H1 (cell line): ENCODE measurements around the gene OLA1. TPM values are rescaled to one million over a fixed set of nuclear protein-coding genes. Genes with fewer than 3 reads are reported as not detected.

Experiments used
- CTCF ChIA-PET: fragments of 300-600 bp; sonication (Branson Sonifier 250); formaldehyde crosslinking; loops from one replicate; lab custom pipeline; 2021; ENCODE audit not compliant: partially characterized antibody; lab: Charles Lee
- POLR2A ChIA-PET: fragments of 300-600 bp; sonication (Branson Sonifier 250); formaldehyde crosslinking; loops from one replicate; lab custom pipeline; 2021; ENCODE audit warnings: inconsistent platforms; ENCODE audit not compliant: partially characterized antibody; lab: Charles Lee
- DNase-seq, 2 experiments: peaks; one replicate each; pipeline versions ENCODE4 v3.0.0 to v3.0.0-alpha.2; 2010 to 2022; ENCODE audit warnings: low spot score in 2 of 2, low read depth in 1 of 2, mixed read lengths in 1 of 2
- FAIRE-seq: peaks from 2 replicates; lab custom pipeline; 2011; peaks lifted over from hg19 to GRCh38; lab: Jason Lieb, UNC
- H2AFZ ChIP-seq: 2 replicates; pipeline ENCODE4 v1.8.1; 2012; ENCODE audit warnings: low read length, inconsistent platforms
- H2AK5ac ChIP-seq: 2 replicates; pipeline ENCODE4 v1.6.1; 2013; ENCODE audit warnings: low read depth, low read length
- H2BK120ac ChIP-seq: replicated peaks from 2 replicates; pipeline ENCODE3; 2013; ENCODE audit warnings: low read depth, low read length, inconsistent platforms
- H2BK12ac ChIP-seq: 2 replicates; pipeline ENCODE4 v1.6.1; 2013; ENCODE audit warnings: low read depth, low read length
- H2BK15ac ChIP-seq: 2 replicates; pipeline ENCODE4 v1.6.1; 2013; ENCODE audit warnings: low read length
- H2BK20ac ChIP-seq: 2 replicates; pipeline ENCODE4 v1.6.1; 2013; ENCODE audit warnings: low read length
- H2BK5ac ChIP-seq: 2 replicates; pipeline ENCODE4 v1.6.1; 2013; ENCODE audit warnings: low read depth, low read length
- H3K14ac ChIP-seq: 2 replicates; pipeline ENCODE4 v1.6.1; 2013; ENCODE audit warnings: inconsistent platforms; ENCODE audit not compliant: insufficient read length
- H3K18ac ChIP-seq: 2 replicates; pipeline ENCODE4 v1.6.1; 2013; ENCODE audit warnings: low read length; ENCODE audit errors: extremely low read depth
- H3K23ac ChIP-seq: 2 replicates; pipeline ENCODE4 v1.6.1; 2013; ENCODE audit warnings: inconsistent platforms; ENCODE audit not compliant: insufficient read length
- H3K23me2 ChIP-seq: 2 replicates; pipeline ENCODE4 v1.6.1; 2013; ENCODE audit warnings: low read depth, low read length
- H3K27ac ChIP-seq: 2 replicates; pipeline ENCODE4 v1.6.1; 2011; ENCODE audit warnings: low read depth, low read length, inconsistent platforms
- H3K27me3 ChIP-seq, 4 experiments: replicated peaks in 1 of 4; 1 replicate in 1 of 4; 2 replicates in 3 of 4; pipeline versions ENCODE4 v1.6.1 to v1.8.1; 2011 to 2013; ENCODE audit warnings: low read length in 3 of 4, mild to moderate bottlenecking in 3 of 4, inconsistent platforms in 2 of 4, mixed read lengths in 2 of 4, moderate library complexity in 1 of 4; ENCODE audit not compliant: control insufficient read depth in 3 of 4, insufficient read depth in 3 of 4; ENCODE audit errors: extremely low read depth in 1 of 4
- H3K36me3 ChIP-seq, 4 experiments: 2 replicates each; pipeline versions ENCODE4 v1.6.1 to v1.8.1; 2011 to 2013; ENCODE audit warnings: mild to moderate bottlenecking in 4 of 4, low read length in 3 of 4, moderate library complexity in 2 of 4, control low read depth in 1 of 4, inconsistent platforms in 1 of 4; ENCODE audit not compliant: insufficient read depth in 4 of 4, control insufficient read depth in 2 of 4
- H3K4ac ChIP-seq: replicated peaks from 2 replicates; pipeline ENCODE3; 2013; ENCODE audit warnings: low read length, low read depth, mixed read lengths, inconsistent platforms; ENCODE audit not compliant: insufficient read length
- H3K4me1 ChIP-seq, 4 experiments: replicated peaks in 1 of 4; 1 replicate in 1 of 4; 2 replicates in 3 of 4; pipeline versions ENCODE4 v1.6.1 to v1.8.1; 2011 to 2013; ENCODE audit warnings: low read length in 3 of 4, inconsistent platforms in 2 of 4, mixed read lengths in 1 of 4; ENCODE audit not compliant: insufficient read depth in 4 of 4, control insufficient read depth in 3 of 4
- H3K4me2 ChIP-seq, 2 experiments: 2 replicates each; pipeline versions ENCODE4 v1.6.1 to v1.8.1; 2011 to 2013; ENCODE audit warnings: low read depth in 2 of 2, low read length in 2 of 2, control low read depth in 1 of 2, inconsistent platforms in 1 of 2, mild to moderate bottlenecking in 1 of 2; ENCODE audit not compliant: insufficient read depth in 1 of 2
- H3K4me3 ChIP-seq, 4 experiments: fragments of 200-600, 300-600 bp in 1 of 4; sonication (generic), shearing (Covaris generic), sonication (Bioruptor Twin) in 1 of 4; 2 replicates each; pipeline versions ENCODE4 v1.5.1 to v1.8.1; 2011 to 2016; ENCODE audit warnings: low read length in 4 of 4, low read depth in 3 of 4, control low read depth in 2 of 4, inconsistent platforms in 2 of 4, mild to moderate bottlenecking in 2 of 4, mixed read lengths in 1 of 4, moderate library complexity in 1 of 4; ENCODE audit not compliant: insufficient read depth in 2 of 4; ENCODE audit errors: extremely low read depth in 1 of 4
- H3K56ac ChIP-seq: replicated peaks from 2 replicates; pipeline ENCODE3; 2013; ENCODE audit warnings: low read depth, mild to moderate bottlenecking, mixed read lengths, low read length, inconsistent platforms; ENCODE audit not compliant: insufficient read length
- H3K79me1 ChIP-seq: 2 replicates; pipeline ENCODE4 v1.6.1; 2013; ENCODE audit warnings: low read depth, low read length, control low read depth
- H3K79me2 ChIP-seq, 2 experiments: 2 replicates each; pipeline versions ENCODE4 v1.6.1 to v1.8.1; 2012 to 2013; ENCODE audit warnings: low read length in 2 of 2, mild to moderate bottlenecking in 2 of 2, inconsistent platforms in 1 of 2; ENCODE audit not compliant: insufficient read depth in 2 of 2, control insufficient read depth in 1 of 2
- H3K9ac ChIP-seq, 4 experiments: replicated peaks in 1 of 4; 1 replicate in 1 of 4; 2 replicates in 3 of 4; pipeline versions ENCODE4 v1.6.1 to v1.8.1; 2011 to 2013; ENCODE audit warnings: low read depth in 3 of 4, low read length in 3 of 4, control low read depth in 2 of 4, mild to moderate bottlenecking in 2 of 4, moderate library complexity in 2 of 4, inconsistent platforms in 1 of 4; ENCODE audit errors: extremely low read depth in 1 of 4
- H3K9me3 ChIP-seq, 2 experiments: 2 replicates each; pipeline versions ENCODE4 v1.6.1 to v1.8.1; 2012 to 2013; ENCODE audit warnings: mild to moderate bottlenecking in 2 of 2, moderate library complexity in 2 of 2, control low read depth in 1 of 2, inconsistent platforms in 1 of 2, low read depth in 1 of 2, low read length in 1 of 2, mixed read lengths in 1 of 2; ENCODE audit not compliant: insufficient read depth in 2 of 2
- H4K20me1 ChIP-seq, 2 experiments: replicated peaks in 1 of 2; 2 replicates each; pipeline versions ENCODE3 to v1.8.1; 2011 to 2013; ENCODE audit warnings: inconsistent platforms in 2 of 2, low read length in 2 of 2, mild to moderate bottlenecking in 1 of 2; ENCODE audit not compliant: insufficient read depth in 2 of 2, control insufficient read depth in 1 of 2
- H4K5ac ChIP-seq: 2 replicates; pipeline ENCODE4 v1.6.1; 2013; ENCODE audit warnings: low read length, low read depth, mixed read lengths, inconsistent platforms; ENCODE audit not compliant: insufficient read length
- H4K8ac ChIP-seq: 2 replicates; pipeline ENCODE4 v1.8.0; 2013; ENCODE audit warnings: mild to moderate bottlenecking, moderate library complexity, low read length, inconsistent platforms; ENCODE audit not compliant: insufficient read depth; ENCODE audit errors: extremely low read depth
- H4K91ac ChIP-seq: replicated peaks from 2 replicates; pipeline ENCODE3; 2013; ENCODE audit warnings: low read length, mixed read lengths, inconsistent platforms; ENCODE audit not compliant: insufficient read length
- KDM4A ChIP-seq: IDR thresholded peaks from one replicate; pipeline ENCODE4 v1.7.1; 2012; ENCODE audit warnings: low read depth, mild to moderate bottlenecking, moderate library complexity, low read length, inconsistent platforms; ENCODE audit not compliant: severe bottlenecking
- RAD21 ChIP-seq, 2 experiments: IDR thresholded peaks in 1 of 2; conservative IDR thresholded peaks in 1 of 2; 2 replicates each; pipeline ENCODE4 v1.6.1; 2011; ENCODE audit warnings: low read depth in 2 of 2, low read length in 2 of 2, improper control_type of control experiment in 1 of 2, inconsistent platforms in 1 of 2, mild to moderate bottlenecking in 1 of 2, moderate library complexity in 1 of 2
- WGBS, 2 experiments: shearing (Covaris generic) in 1 of 2; methylation state at CpG; one replicate each; pipeline versions ENCODE4 v1.1.6 to v1.1.7; 2013 to 2015; ENCODE audit warnings: low lambda C conversion rate in 2 of 2, mixed read lengths in 2 of 2, inconsistent platforms in 1 of 2, low coverage in 1 of 2, missing lambda C conversion rate in 1 of 2; ENCODE audit not compliant: insufficient replicate concordance in 2 of 2, insufficient coverage in 1 of 2, insufficient read length in 1 of 2; ENCODE audit errors: extremely low coverage in 1 of 2, missing lambda C conversion rate in 1 of 2; 5-methylcytosine and 5-hydroxymethylcytosine counted together
- polyA plus RNA-seq, 7 experiments: library from polyadenylated mRNA; depleted of rRNA in 3 of 7; stranded (reverse) in 5 of 7; unstranded in 2 of 7; fragments of >200 nt in 5 of 7; fragments of 200-250 nt in 2 of 7; gene quantifications; 1 replicate in 5 of 7; 2 replicates in 1 of 7; 4 replicates in 1 of 7; pipeline versions ENCODE4 v1.2.1 to v1.2.3, GENCODE V29; 2011 to 2013; ENCODE audit warnings: missing spikeins in 2 of 7, mixed read lengths in 2 of 7
- total RNA-seq: library from RNA; stranded (reverse); fragmentation: NEBNext Ultra II Directional; extraction: Animal tissue kit (Norgen Biotek cat#: 25700); gene quantifications from 2 replicates; pipeline ENCODE4 v1.2.1, GENCODE V29; 2021
- TF ChIP-seq, protein P1 (sequence below), 3 experiments: IDR thresholded peaks; 1 replicate in 2 of 3; 2 replicates in 1 of 3; pipeline versions ENCODE4 v1.5.1 to v1.6.1; 2011; ENCODE audit warnings: low read length in 3 of 3, mild to moderate bottlenecking in 3 of 3, inconsistent platforms in 2 of 3, low read depth in 1 of 3, moderate library complexity in 1 of 3; ENCODE audit not compliant: insufficient read depth in 1 of 3; ENCODE audit errors: control extremely low read depth in 1 of 3

The OLA1 gene
- total and polyA plus RNA-seq, 2 of the 8 experiments (the other 6 are each of a cell fraction or from before 2014, with no cell fraction given) = 39.3 to 158 TPM

DNA sequence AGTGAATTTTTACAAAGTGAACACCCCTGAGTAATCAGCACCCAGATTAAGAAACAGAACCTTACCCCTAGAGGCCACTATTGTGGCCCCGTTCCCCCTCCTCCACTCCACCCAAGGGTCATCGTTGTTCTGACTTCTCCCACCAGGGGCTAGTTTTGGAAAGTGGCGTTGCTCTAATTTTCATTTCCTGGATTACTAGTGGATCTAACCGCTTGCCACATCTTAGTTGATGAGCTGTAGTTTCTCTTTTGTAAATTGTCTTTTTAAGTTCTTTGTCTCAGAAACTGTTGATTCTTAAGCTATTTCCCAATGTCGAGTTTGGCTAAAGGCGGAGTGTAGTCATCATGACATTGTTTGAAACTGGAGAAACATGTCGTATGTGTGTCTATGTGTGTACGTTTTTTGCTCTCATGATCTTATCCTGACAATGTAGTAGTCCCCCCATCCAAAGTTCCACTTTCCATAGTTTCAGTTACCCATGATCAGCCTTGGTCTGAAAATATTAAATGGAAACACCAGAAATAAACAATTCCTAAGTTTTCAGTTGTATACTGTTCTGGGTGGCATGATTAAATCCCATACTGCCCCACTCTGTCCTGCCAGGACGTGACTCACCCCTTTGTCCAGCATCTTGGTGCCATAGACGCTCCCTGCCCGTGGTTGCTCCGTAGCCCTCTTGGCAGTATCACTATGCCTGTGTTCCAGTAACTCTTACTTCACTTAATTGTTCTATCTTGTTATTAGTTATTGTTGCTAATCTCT lies 212.2 kb downstream of the OLA1 start:
- Histone ChIP-seq H3K23ac (no peak overlapping the region), H3K79me1 (no peaks in the 10 kb centered on the region), H2AK5ac (no peak overlapping the region), H2BK20ac (no peak overlapping the region), H3K27ac (no peak overlapping the region), H3K79me2 (no peaks in the 10 kb centered on the region), H3K56ac (no peak overlapping the region), H3K27me3 (no peaks in the 10 kb centered on the region), H3K36me3 (no peaks in the 10 kb centered on the region), H2BK15ac (peak overlapping the region; percentile 93; the same call in 1 of the 2 replicates), H3K18ac (no peak overlapping the region), H4K91ac (no peak overlapping the region), H3K9ac (no peak overlapping the region), H3K4me3 (no peak overlapping the region), H2BK5ac (no peak overlapping the region), H4K5ac (no peak overlapping the region), H3K14ac (no peak overlapping the region), H3K4me1 (peaks cover 4 to 10% (median 7%) of the 10 kb centered on the region in 4 experiments; a peak in 6 of 7 replicates), H3K4me2 (no peak overlapping the region), H2BK12ac (no peak overlapping the region), H4K8ac (no peak overlapping the region), H4K20me1 (no peaks in the 10 kb centered on the region), H2AFZ (no peak overlapping the region), H3K4ac (no peak overlapping the region), H2BK120ac (no peak overlapping the region), H3K23me2 (no peaks in the 10 kb centered on the region), H3K9me3 (no peaks in the 10 kb centered on the region)
- DNase-seq = no peak
- FAIRE-seq = no peak
- CTCF ChIA-PET = interaction anchor here (0.6 to 4.0 kb wide), 33 partner anchors 8 to 636 kb away, joined by 3 to 16 read pairs (median 3); no protein-coding TSS in a partner anchor
- POLR2A ChIA-PET = interaction anchor here (1.1 to 1.2 kb wide), 2 partner anchors 10 to 14 kb away, joined by 3 to 8 read pairs; no protein-coding TSS in a partner anchor
- WGBS, 2 experiments = 88% methylated on average over 12 of the region's 12 CpGs; no CpG with 5 or more reads in 1 of the 2 experiments
- TF ChIP-seq KDM4A = no peak
- TF ChIP-seq, protein P1, sequence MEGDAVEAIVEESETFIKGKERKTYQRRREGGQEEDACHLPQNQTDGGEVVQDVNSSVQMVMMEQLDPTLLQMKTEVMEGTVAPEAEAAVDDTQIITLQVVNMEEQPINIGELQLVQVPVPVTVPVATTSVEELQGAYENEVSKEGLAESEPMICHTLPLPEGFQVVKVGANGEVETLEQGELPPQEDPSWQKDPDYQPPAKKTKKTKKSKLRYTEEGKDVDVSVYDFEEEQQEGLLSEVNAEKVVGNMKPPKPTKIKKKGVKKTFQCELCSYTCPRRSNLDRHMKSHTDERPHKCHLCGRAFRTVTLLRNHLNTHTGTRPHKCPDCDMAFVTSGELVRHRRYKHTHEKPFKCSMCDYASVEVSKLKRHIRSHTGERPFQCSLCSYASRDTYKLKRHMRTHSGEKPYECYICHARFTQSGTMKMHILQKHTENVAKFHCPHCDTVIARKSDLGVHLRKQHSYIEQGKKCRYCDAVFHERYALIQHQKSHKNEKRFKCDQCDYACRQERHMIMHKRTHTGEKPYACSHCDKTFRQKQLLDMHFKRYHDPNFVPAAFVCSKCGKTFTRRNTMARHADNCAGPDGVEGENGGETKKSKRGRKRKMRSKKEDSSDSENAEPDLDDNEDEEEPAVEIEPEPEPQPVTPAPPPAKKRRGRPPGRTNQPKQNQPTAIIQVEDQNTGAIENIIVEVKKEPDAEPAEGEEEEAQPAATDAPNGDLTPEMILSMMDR (IDR thresholded peaks at IDR 0.05; ENCODE audit: control extremely low read depth in 1 of 3, insufficient read depth in 1 of 3, low read depth in 1 of 3, low read length in 3 of 3) = peak; percentile 42 to 83 (median 65)
- TF ChIP-seq RAD21 (IDR thresholded peaks at IDR 0.05 in 1 of 2, conservative IDR thresholded peaks at IDR 0.05 in 1 of 2; ENCODE audit: low read depth in 2 of 2, low read length in 2 of 2) = peak; percentile 34 to 54; a peak in 2 of 4 replicates
